Panc1 (cell line): Measurements from ENCODE around the gene SMIM5.

Experiments used
- CTCF ChIP-seq: fragments of 450-650 bp; IDR thresholded peaks from 2 replicates; pipeline ENCODE4 v1.5.1; 2017; ENCODE audit warnings: mild to moderate bottlenecking
- REST ChIP-seq, 2 experiments: IDR thresholded peaks; 2 replicates each; pipeline ENCODE4 v1.6.1; 2011 to 2012; ENCODE audit warnings: low read depth in 2 of 2, control low read depth in 1 of 2, low read length in 1 of 2, mild to moderate bottlenecking in 1 of 2, moderate library complexity in 1 of 2; ENCODE audit not compliant: insufficient read depth in 1 of 2
- SIN3A ChIP-seq: IDR thresholded peaks from 2 replicates; pipeline ENCODE4 v1.6.1; 2012; ENCODE audit warnings: low read depth, mild to moderate bottlenecking, low read length, moderate library complexity, borderline replicate concordance; ENCODE audit not compliant: insufficient read depth

- TF ChIP-seq CTCF (no peak), SIN3A (no peak), REST (IDR thresholded peaks at IDR 0.05; ENCODE audit: insufficient read depth in 1 of 2, low read depth in 2 of 2, low read length in 1 of 2) (no peak)
These were observed 6.1 kb upstream of the SMIM5 start for GRCh38 chr17:75627094-75627493.
